SK-N-MC (cell line): ENCODE data around the gene GABPB2.

Source experiments
- EZH2 ChIP-seq: fragments of 200-600 bp; sonication (generic); IDR thresholded peaks from one replicate; pipeline ENCODE4 v1.6.1; 2017; ENCODE audit warnings: antibody characterized with exemption
- FOXP2 ChIP-seq: optimal IDR thresholded peaks from 2 replicates; pipeline ENCODE3; 2011; ENCODE audit warnings: mild to moderate bottlenecking, moderate library complexity; ENCODE audit not compliant: insufficient read depth; ENCODE audit errors: extremely low read length, control extremely low read depth
- POLR2AphosphoS5 ChIP-seq: IDR thresholded peaks from 2 replicates; pipeline ENCODE4 v1.6.1; 2012; ENCODE audit warnings: mild to moderate bottlenecking, low read depth, low read length, borderline replicate concordance

DNA sequence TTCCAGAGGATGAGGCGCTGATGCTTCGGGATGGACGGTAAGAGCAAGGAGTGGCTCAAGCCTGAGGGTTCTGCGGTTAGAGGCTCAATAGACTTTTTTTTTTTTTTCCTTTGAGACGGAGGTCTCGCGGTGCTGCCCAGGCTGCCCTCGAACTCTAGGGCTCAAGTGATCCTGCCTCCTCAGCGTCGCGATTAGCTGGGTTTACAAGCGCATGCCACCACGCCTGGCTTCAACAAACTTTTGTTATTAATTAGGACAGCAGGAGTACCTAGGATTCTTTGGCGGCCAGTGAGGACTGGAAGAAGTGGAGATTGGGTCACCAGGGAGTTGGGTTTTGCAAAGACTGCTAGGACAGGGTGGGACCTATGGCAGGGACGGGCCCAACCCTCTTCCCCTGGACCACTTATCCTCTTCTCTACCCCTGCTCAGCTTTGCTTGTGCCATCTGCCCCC is 96.0 kb downstream of the GABPB2 start:
- TF ChIP-seq EZH2: no peak
- TF ChIP-seq POLR2AphosphoS5: no peak
- no peak for TF ChIP-seq FOXP2
